WTC11 (cell line): ENCODE data around the gene ME2. TPM values are rescaled to one million over a fixed set of nuclear protein-coding genes. Genes with fewer than 3 reads are reported as not detected.

ENCODE experiments used
- ATAC-seq: fragments of 200-7000 bp; cut with Tn5 transposase; 2 replicates; pipeline ENCODE4 v1.10.0; 2021; ENCODE audit warnings: mild to moderate bottlenecking, moderate library complexity
- CTCF ChIA-PET: fragments of 300-600 bp; sonication (Branson Sonifier 250); formaldehyde crosslinking; loops from one replicate; lab custom pipeline; 2021; ENCODE audit warnings: antibody characterized with exemption; lab: Charles Lee
- POLR2A ChIA-PET: fragments of 350-600 bp; sonication (Branson Sonifier 250); formaldehyde crosslinking; loops from one replicate; lab custom pipeline; 2021; ENCODE audit warnings: antibody characterized with exemption; lab: Charles Lee
- DNase-seq: peaks from one replicate; pipeline ENCODE4 v3.0.0; 2021; ENCODE audit warnings: low spot score
- H3K27ac Mint-ChIP-seq: 2 replicates; pipeline ENCODE4 v1.8.0; 2021; ENCODE audit warnings: mixed read lengths
- H3K27me3 Mint-ChIP-seq: 2 replicates; pipeline ENCODE4 v1.8.0; 2021; ENCODE audit warnings: low read depth, mild to moderate bottlenecking, moderate library complexity, mixed read lengths
- H3K36me3 Mint-ChIP-seq: 2 replicates; pipeline ENCODE4 v1.8.0; 2021; ENCODE audit warnings: mixed read lengths
- H3K4me1 Mint-ChIP-seq: 2 replicates; pipeline ENCODE4 v1.8.0; 2022; ENCODE audit warnings: mixed read lengths
- H3K4me3 Mint-ChIP-seq: 2 replicates; pipeline ENCODE4 v1.8.0; 2021; ENCODE audit warnings: mild to moderate bottlenecking, moderate library complexity, mixed read lengths
- H3K9me3 Mint-ChIP-seq: 2 replicates; pipeline ENCODE4 v1.8.0; 2021; ENCODE audit warnings: mixed read lengths
- ATF2 ChIP-seq: sonication (generic); formaldehyde crosslinking; IDR thresholded peaks from 2 replicates; pipeline ENCODE4 v1.8.1; 2022; ENCODE audit warnings: low read depth, missing genetic modification reagents, borderline replicate concordance
- ATF3 ChIP-seq: sonication (generic); formaldehyde crosslinking; conservative IDR thresholded peaks from 2 replicates; pipeline ENCODE4 v1.8.1; 2022; ENCODE audit warnings: mild to moderate bottlenecking, missing genetic modification reagents
- CREM ChIP-seq: sonication (generic); formaldehyde crosslinking; IDR thresholded peaks from 2 replicates; pipeline ENCODE4 v1.8.1; 2022; ENCODE audit warnings: mild to moderate bottlenecking, missing genetic modification reagents, moderate library complexity
- E2F1 ChIP-seq: sonication (generic); formaldehyde crosslinking; IDR thresholded peaks from 2 replicates; pipeline ENCODE4 v1.8.0; 2022; ENCODE audit warnings: mild to moderate bottlenecking, missing genetic modification reagents
- E2F5 ChIP-seq: sonication (generic); formaldehyde crosslinking; IDR thresholded peaks from 2 replicates; pipeline ENCODE4 v1.8.1; 2022; ENCODE audit warnings: mild to moderate bottlenecking, moderate library complexity, missing genetic modification reagents
- FOXP4 ChIP-seq: sonication (generic); formaldehyde crosslinking; IDR thresholded peaks from 2 replicates; pipeline ENCODE4 v1.8.0; 2022; ENCODE audit warnings: mild to moderate bottlenecking, missing genetic modification reagents
- GRHL2 ChIP-seq: fragments of 250-450 bp; sonication (Bioruptor Pico); IDR thresholded peaks from 2 replicates; pipeline ENCODE4 v1.8.0; 2022; ENCODE audit warnings: mild to moderate bottlenecking, moderate library complexity; ENCODE audit not compliant: insufficient replicate concordance, severe bottlenecking
- IRF1 ChIP-seq: sonication (generic); formaldehyde crosslinking; IDR thresholded peaks from 2 replicates; pipeline ENCODE4 v1.8.0; 2023; ENCODE audit warnings: missing genetic modification reagents
- OVOL2 ChIP-seq: fragments of 250-450 bp; sonication (Bioruptor Pico); IDR thresholded peaks from 2 replicates; pipeline ENCODE4 v1.9.0; 2021; ENCODE audit warnings: mild to moderate bottlenecking, borderline replicate concordance
- STAT6 ChIP-seq: sonication (generic); formaldehyde crosslinking; conservative IDR thresholded peaks from 2 replicates; pipeline ENCODE4 v1.8.1; 2023; ENCODE audit warnings: mild to moderate bottlenecking, low read depth, missing genetic modification reagents, moderate library complexity
- ZBTB21 ChIP-seq: sonication (generic); formaldehyde crosslinking; IDR thresholded peaks from 2 replicates; pipeline ENCODE4 v1.8.1; 2023; ENCODE audit warnings: mild to moderate bottlenecking, missing genetic modification reagents, borderline replicate concordance
- ZMAT4 ChIP-seq: fragments of 250-450 bp; sonication (Bioruptor Pico); IDR thresholded peaks from 2 replicates; pipeline ENCODE4 v1.9.0; 2021; ENCODE audit warnings: mild to moderate bottlenecking
- ZNF219 ChIP-seq: sonication (generic); formaldehyde crosslinking; IDR thresholded peaks from 2 replicates; pipeline ENCODE4 v1.8.0; 2023; ENCODE audit warnings: missing genetic modification reagents, mild to moderate bottlenecking, borderline replicate concordance
- ZNF232 ChIP-seq: sonication (generic); formaldehyde crosslinking; IDR thresholded peaks from 2 replicates; pipeline ENCODE4 v1.8.0; 2022; ENCODE audit warnings: mild to moderate bottlenecking, missing genetic modification reagents
- ZSCAN18 ChIP-seq: fragments of 250-450 bp; sonication (Bioruptor Pico); IDR thresholded peaks from 2 replicates; pipeline ENCODE4 v2.1.2; 2022; ENCODE audit warnings: mild to moderate bottlenecking, moderate library complexity
- total RNA-seq: library from RNA; stranded (reverse); gene quantifications from 3 replicates; pipeline ENCODE4 v1.2.3, GENCODE V29; 2021

ME2 gene
- total RNA-seq, 1 experiment from 2014 or later: 57.0 TPM

GRCh38 chr18:50844554-50844953 lies 34.4 kb upstream of the ME2 start (continued):
- TF ChIP-seq E2F5 (no peak), ATF3 (CRISPR knock-in tag) (no peak)

GRCh38 chr18:50844960-50845359 lies 34.0 kb upstream of the ME2 start:
- ChIA-PET POLR2A (no interaction called here), CTCF (no interaction called here)
- DNase-seq (no peak), ATAC-seq (no peak)
- H3K36me3 Mint-ChIP-seq: no peaks in the 10 kb centered on the region
- H3K4me3 Mint-ChIP-seq: no peak overlapping the region
- TF ChIP-seq ZNF219 (CRISPR knock-in tag) (no peak), ZSCAN18 (CRISPR knock-in tag) (no peak), IRF1 (CRISPR knock-in tag) (no peak)
- H3K4me1 Mint-ChIP-seq: no peaks in the 10 kb centered on the region
- H3K9me3 Mint-ChIP-seq: no peaks in the 10 kb centered on the region
- no peaks in the 10 kb centered on the region for H3K27me3 Mint-ChIP-seq
- no peak overlapping the region for H3K27ac Mint-ChIP-seq

- Mint-ChIP-seq H3K27me3 (no peaks in the 10 kb centered on the region), H3K4me1 (no peaks in the 10 kb centered on the region), H3K27ac (no peak overlapping the region), H3K36me3 (no peaks in the 10 kb centered on the region), H3K9me3 (no peaks in the 10 kb centered on the region), H3K4me3 (no peak overlapping the region)
- TF ChIP-seq ZMAT4 (CRISPR knock-in tag) (no peak), E2F1 (CRISPR knock-in tag) (no peak), ZBTB21 (CRISPR knock-in tag) (no peak), FOXP4 (CRISPR knock-in tag) (no peak), CREM (CRISPR knock-in tag) (no peak), STAT6 (CRISPR knock-in tag) (no peak), ATF2 (CRISPR knock-in tag) (no peak), ZNF232 (no peak), ZNF219 (CRISPR knock-in tag) (no peak), OVOL2 (CRISPR knock-in tag) (no peak), GRHL2 (CRISPR knock-in tag) (no peak), IRF1 (CRISPR knock-in tag) (no peak)
- ATAC-seq: no peak
- CTCF ChIA-PET: interaction anchor here (0.7 kb wide), 1 partner anchor 731 kb away, joined by 4 read pairs; no protein-coding TSS in a partner anchor
- POLR2A ChIA-PET: interaction anchor here (0.7 kb wide), 1 partner anchor 31 kb away, joined by 4 read pairs; no protein-coding TSS in a partner anchor
- DNase-seq: no peak
Observed at GRCh38 chr18:50847192-50847591, 31.7 kb upstream of the ME2 start.
